Endothelial cell of umbilical vein (primary cell): Measurements from ENCODE around the gene GNAI1. TPM values are rescaled to one million over a fixed set of nuclear protein-coding genes. Genes with fewer than 3 reads are reported as not detected.

Source experiments
- BruUV-seq: library from RNA; stranded (reverse); fragments of 400-500 nt; replicated peaks from 2 replicates; lab custom pipeline; 2021; lab: Mats Ljungman, UMichigan
- CTCF ChIA-PET: fragments of 300-600, 350-600 bp; sonication (Branson Sonifier 250); formaldehyde crosslinking; loops from one replicate; lab custom pipeline; 2021; ENCODE audit warnings: antibody characterized with exemption, inconsistent platforms; lab: Charles Lee
- POLR2A ChIA-PET: fragments of 300-600, 350-600 bp; sonication (Branson Sonifier 250); formaldehyde crosslinking; loops from one replicate; lab custom pipeline; 2021; ENCODE audit warnings: antibody characterized with exemption, inconsistent platforms; lab: Charles Lee
- DNase-seq: peaks from one replicate; pipeline ENCODE4 v3.0.0-alpha.2; 2011; ENCODE audit warnings: low read depth, low spot score
- FAIRE-seq: peaks from 2 replicates; lab custom pipeline; 2011; peaks lifted over from hg19 to GRCh38; lab: Jason Lieb, UNC
- H2AFZ ChIP-seq: 2 replicates; pipeline ENCODE4 v1.6.0; 2012; ENCODE audit warnings: low read depth, low read length, control low read depth, inconsistent platforms
- H3K27ac ChIP-seq: 2 replicates; pipeline ENCODE4 v1.5.1; 2011; ENCODE audit warnings: low read depth, mild to moderate bottlenecking, control low read depth, low read length, moderate library complexity; ENCODE audit not compliant: insufficient read depth
- H3K27me3 ChIP-seq, 2 experiments: 2 replicates each; pipeline versions ENCODE4 v1.6.0 to v1.6.1; 2011; ENCODE audit warnings: low read length in 2 of 2, mixed read lengths in 1 of 2; ENCODE audit not compliant: control insufficient read depth in 2 of 2, insufficient read depth in 2 of 2
- H3K36me3 ChIP-seq, 2 experiments: 2 replicates in 1 of 2; 3 replicates in 1 of 2; pipeline ENCODE4 v1.5.1; 2011; ENCODE audit warnings: low read length in 2 of 2, mild to moderate bottlenecking in 1 of 2, moderate library complexity in 1 of 2; ENCODE audit not compliant: control insufficient read depth in 2 of 2, insufficient read depth in 2 of 2; ENCODE audit errors: extremely low read depth in 1 of 2
- H3K4me1 ChIP-seq: 3 replicates; pipeline ENCODE4 v1.5.1; 2011; ENCODE audit warnings: mild to moderate bottlenecking, low read length; ENCODE audit not compliant: control insufficient read depth, insufficient read depth; ENCODE audit errors: extremely low read depth
- H3K4me2 ChIP-seq: 2 replicates; pipeline ENCODE4 v1.6.1; 2011; ENCODE audit warnings: low read length, control low read depth, mixed read lengths; ENCODE audit not compliant: insufficient read depth
- H3K4me3 ChIP-seq, 3 experiments: fragments of 200-600 bp in 1 of 3; sonication (generic), shearing (Covaris generic) in 1 of 3; replicated peaks in 1 of 3; 2 replicates each; pipeline ENCODE4 v1.5.1; 2011 to 2016; ENCODE audit warnings: control low read depth in 3 of 3, low read length in 3 of 3, mild to moderate bottlenecking in 2 of 3, inconsistent platforms in 1 of 3, low read depth in 1 of 3, moderate library complexity in 1 of 3; ENCODE audit not compliant: insufficient read depth in 1 of 3
- H3K79me2 ChIP-seq: 2 replicates; pipeline ENCODE4 v1.6.0; 2012; ENCODE audit warnings: low read length, inconsistent platforms; ENCODE audit not compliant: control insufficient read depth, insufficient read depth
- H3K9ac ChIP-seq: replicated peaks from 2 replicates; pipeline ENCODE3; 2011; ENCODE audit warnings: low read length, control low read depth; ENCODE audit not compliant: insufficient read depth; ENCODE audit errors: extremely low read depth
- H3K9me1 ChIP-seq: replicated peaks from 3 replicates; pipeline ENCODE4 v1.6.0; 2011; ENCODE audit warnings: mild to moderate bottlenecking, low read length; ENCODE audit not compliant: control insufficient read depth, insufficient read depth; ENCODE audit errors: extremely low read depth
- H3K9me3 ChIP-seq: replicated peaks from 2 replicates; pipeline ENCODE4 v1.5.1; 2012; ENCODE audit warnings: low read length, inconsistent platforms; ENCODE audit not compliant: control insufficient read depth, insufficient read depth
- H4K20me1 ChIP-seq: replicated peaks from 2 replicates; pipeline ENCODE3; 2011; ENCODE audit warnings: mild to moderate bottlenecking, low read length; ENCODE audit not compliant: control insufficient read depth, insufficient read depth; ENCODE audit errors: extremely low read depth
- FOS ChIP-seq: IDR thresholded peaks from 2 replicates; pipeline ENCODE4 v1.6.1; 2011; ENCODE audit warnings: mild to moderate bottlenecking, low read length, moderate library complexity, borderline replicate concordance; ENCODE audit not compliant: insufficient read depth
- GATA2 ChIP-seq: IDR thresholded peaks from 2 replicates; pipeline ENCODE4 v1.7.0; 2011; ENCODE audit warnings: low read depth, mild to moderate bottlenecking, moderate library complexity, mixed read lengths, low read length; ENCODE audit not compliant: insufficient read length, insufficient read depth
- JUN ChIP-seq: IDR thresholded peaks from 2 replicates; pipeline ENCODE4 v1.6.1; 2011; ENCODE audit warnings: borderline replicate concordance, low read depth; ENCODE audit not compliant: insufficient read length, insufficient read depth
- MYC ChIP-seq: IDR thresholded peaks from one replicate; pipeline ENCODE4 v1.6.1; 2011; ENCODE audit warnings: mild to moderate bottlenecking, low read depth, low read length
- POLR2A ChIP-seq: IDR thresholded peaks from 2 replicates; pipeline ENCODE4 v1.6.1; 2012; ENCODE audit warnings: low read depth, mild to moderate bottlenecking, control low read depth, low read length
- POLR2AphosphoS5 ChIP-seq: IDR thresholded peaks from 2 replicates; pipeline ENCODE4 v1.6.1; 2012; ENCODE audit warnings: low read depth, mild to moderate bottlenecking, control low read depth, low read length, moderate library complexity; ENCODE audit not compliant: insufficient read depth
- dilution Hi-C: fragments of 300-500 bp; cut with MboI; formaldehyde crosslinking; loops from one replicate; pipeline ENCODE4 v1.15.0; 2019; ENCODE audit warnings: low sequenced_read_pairs; ENCODE audit not compliant: extremely low pct_ligation_motif_present
- intact Hi-C: fragments of 100-400 bp; cut with micrococcal nuclease; formaldehyde crosslinking; loops from one replicate; pipeline ENCODE4 v1.10.0; 2022
- polyA plus RNA-seq, 4 experiments: library from polyadenylated mRNA; depleted of rRNA in 3 of 4; stranded (reverse) in 3 of 4; unstranded in 1 of 4; fragments of >200 nt; gene quantifications; 2 replicates each; pipeline versions ENCODE4 v1.2.1 to v1.2.3, GENCODE V29; 2011 to 2012; ENCODE audit warnings: missing spikeins in 1 of 4
- total RNA-seq: library from RNA; stranded (reverse); gene quantifications from 2 replicates; pipeline ENCODE4 v1.2.3, GENCODE V29; 2021
- TF ChIP-seq, protein P1 (sequence below): IDR thresholded peaks from 2 replicates; pipeline ENCODE4 v1.6.1; 2011; ENCODE audit not compliant: insufficient read depth, insufficient read length
- TF ChIP-seq, protein P2 (sequence below), 2 donors: IDR thresholded peaks; 1 replicate in 1 of 2; 2 replicates in 1 of 2; pipeline ENCODE4 v1.5.1; 2011; ENCODE audit warnings: low read length in 2 of 2, mild to moderate bottlenecking in 2 of 2, moderate library complexity in 2 of 2, control low read depth in 1 of 2, inconsistent platforms in 1 of 2, low read depth in 1 of 2; ENCODE audit not compliant: insufficient read depth in 1 of 2; ENCODE audit errors: extremely low read depth in 1 of 2

Gene GNAI1
- total and polyA plus RNA-seq, 2 donors (not counting 3 experiments of a cell fraction or from before 2014, with no cell fraction given): 7.5 to 15.0 TPM

DNA sequence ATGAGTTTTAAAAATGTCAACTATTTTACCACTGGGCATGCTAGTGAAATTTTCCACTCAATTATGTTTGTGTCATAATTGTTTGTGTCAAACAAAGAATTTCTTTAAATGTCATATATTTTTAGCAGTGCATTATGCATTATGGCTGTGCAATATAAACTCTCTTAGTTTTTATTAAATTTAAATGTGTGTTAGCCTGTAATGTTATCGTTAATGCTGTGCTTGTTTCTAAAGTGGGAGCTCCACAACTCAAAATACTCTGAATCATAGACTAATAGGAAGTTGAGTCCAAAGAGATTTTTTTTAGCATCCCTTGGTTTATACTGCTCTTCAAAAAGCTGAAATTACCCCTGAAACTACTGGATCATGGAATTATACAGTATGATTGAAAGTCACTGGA, 26.8 kb downstream of the GNAI1 start:
- CTCF ChIA-PET: no interaction called here
- Histone ChIP-seq H3K27ac (no peak overlapping the region), H3K4me3 (no peak overlapping the region), H3K4me2 (no peak overlapping the region), H3K9me1 (no peaks in the 10 kb centered on the region), H3K79me2 (peaks cover 8% of the 10 kb centered on the region), H3K36me3 (no peaks in the 10 kb centered on the region), H3K27me3 (no peaks in the 10 kb centered on the region), H3K4me1 (no peaks in the 10 kb centered on the region), H2AFZ (no peak overlapping the region), H4K20me1 (no peaks in the 10 kb centered on the region), H3K9ac (no peak overlapping the region), H3K9me3 (no peaks in the 10 kb centered on the region)
- TF ChIP-seq MYC (no peak), JUN (no peak), GATA2 (no peak), POLR2AphosphoS5 (no peak), POLR2A (no peak), FOS (no peak)
- TF ChIP-seq, protein P1, sequence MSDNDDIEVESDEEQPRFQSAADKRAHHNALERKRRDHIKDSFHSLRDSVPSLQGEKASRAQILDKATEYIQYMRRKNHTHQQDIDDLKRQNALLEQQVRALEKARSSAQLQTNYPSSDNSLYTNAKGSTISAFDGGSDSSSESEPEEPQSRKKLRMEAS: no peak
- TF ChIP-seq, protein P2, sequence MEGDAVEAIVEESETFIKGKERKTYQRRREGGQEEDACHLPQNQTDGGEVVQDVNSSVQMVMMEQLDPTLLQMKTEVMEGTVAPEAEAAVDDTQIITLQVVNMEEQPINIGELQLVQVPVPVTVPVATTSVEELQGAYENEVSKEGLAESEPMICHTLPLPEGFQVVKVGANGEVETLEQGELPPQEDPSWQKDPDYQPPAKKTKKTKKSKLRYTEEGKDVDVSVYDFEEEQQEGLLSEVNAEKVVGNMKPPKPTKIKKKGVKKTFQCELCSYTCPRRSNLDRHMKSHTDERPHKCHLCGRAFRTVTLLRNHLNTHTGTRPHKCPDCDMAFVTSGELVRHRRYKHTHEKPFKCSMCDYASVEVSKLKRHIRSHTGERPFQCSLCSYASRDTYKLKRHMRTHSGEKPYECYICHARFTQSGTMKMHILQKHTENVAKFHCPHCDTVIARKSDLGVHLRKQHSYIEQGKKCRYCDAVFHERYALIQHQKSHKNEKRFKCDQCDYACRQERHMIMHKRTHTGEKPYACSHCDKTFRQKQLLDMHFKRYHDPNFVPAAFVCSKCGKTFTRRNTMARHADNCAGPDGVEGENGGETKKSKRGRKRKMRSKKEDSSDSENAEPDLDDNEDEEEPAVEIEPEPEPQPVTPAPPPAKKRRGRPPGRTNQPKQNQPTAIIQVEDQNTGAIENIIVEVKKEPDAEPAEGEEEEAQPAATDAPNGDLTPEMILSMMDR (IDR thresholded peaks at IDR 0.05; ENCODE audit: extremely low read depth in 1 of 2, insufficient read depth in 1 of 2, low read depth in 1 of 2, low read length in 2 of 2): no peak
- intact Hi-C loops (no loop called here), dilution Hi-C loops (no loop called here)
- no peak for DNase-seq
- POLR2A ChIA-PET: no interaction called here
- no peak for FAIRE-seq
- no TSS peak for BruUV-seq
